ENCODE results near the gene THSD8. TPM values are rescaled to one million over a fixed set of nuclear protein-coding genes. Genes with fewer than 3 reads are reported as not detected.
"Not testable (repeated sequence)": the region's sequence is repeated elsewhere in the genome, so short reads cannot be mapped to it uniquely, and the experiment has no call there.

Gene THSD8
- total RNA-seq, 1 experiment from 2014 or later: 14.5 TPM

DNA sequence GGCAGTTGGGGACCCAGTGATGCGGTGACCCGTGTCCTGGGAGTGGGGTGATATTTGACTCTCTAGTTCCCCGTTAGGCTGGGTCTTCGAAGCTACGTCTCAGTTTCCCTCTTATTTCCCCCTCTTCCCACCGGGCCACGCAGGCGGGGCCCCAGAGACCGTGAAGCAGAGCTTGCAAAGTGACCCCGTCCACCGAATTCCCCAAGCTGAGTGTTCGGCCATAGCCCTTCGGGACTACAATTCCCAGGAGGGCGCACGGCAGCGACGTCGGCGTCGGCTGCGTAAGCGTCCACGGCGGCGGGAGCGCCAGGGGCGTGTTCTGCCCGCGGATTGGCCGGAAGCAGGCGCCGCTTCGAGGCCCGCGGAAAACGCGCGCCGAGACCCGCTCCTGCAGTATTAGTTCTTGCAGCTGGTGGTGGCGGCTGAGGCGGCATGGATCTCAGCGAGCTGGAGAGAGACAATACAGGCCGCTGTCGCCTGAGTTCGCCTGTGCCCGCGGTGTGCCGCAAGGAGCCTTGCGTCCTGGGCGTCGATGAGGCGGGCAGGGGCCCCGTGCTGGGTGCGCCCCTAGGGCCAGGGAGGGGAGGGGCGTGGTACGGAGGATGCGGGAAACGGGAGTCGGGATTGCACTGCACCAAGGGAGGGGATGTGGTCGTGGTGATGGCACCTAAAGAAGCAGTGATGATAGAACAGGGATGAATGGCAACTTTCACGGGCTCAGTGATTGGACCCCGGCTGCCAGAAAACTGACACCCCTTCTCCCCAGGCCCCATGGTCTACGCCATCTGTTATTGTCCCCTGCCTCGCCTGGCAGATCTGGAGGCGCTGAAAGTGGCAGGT is 4.6 kb downstream of the THSD8 start, which contains the start of gene RNASEH2A:
RNASEH2A (plus strand) TSS at position 343 of the 840 bp plus-strand sequence; CDS start at position 433, 90 bp downstream.
- TF ChIP-seq, protein P1, sequence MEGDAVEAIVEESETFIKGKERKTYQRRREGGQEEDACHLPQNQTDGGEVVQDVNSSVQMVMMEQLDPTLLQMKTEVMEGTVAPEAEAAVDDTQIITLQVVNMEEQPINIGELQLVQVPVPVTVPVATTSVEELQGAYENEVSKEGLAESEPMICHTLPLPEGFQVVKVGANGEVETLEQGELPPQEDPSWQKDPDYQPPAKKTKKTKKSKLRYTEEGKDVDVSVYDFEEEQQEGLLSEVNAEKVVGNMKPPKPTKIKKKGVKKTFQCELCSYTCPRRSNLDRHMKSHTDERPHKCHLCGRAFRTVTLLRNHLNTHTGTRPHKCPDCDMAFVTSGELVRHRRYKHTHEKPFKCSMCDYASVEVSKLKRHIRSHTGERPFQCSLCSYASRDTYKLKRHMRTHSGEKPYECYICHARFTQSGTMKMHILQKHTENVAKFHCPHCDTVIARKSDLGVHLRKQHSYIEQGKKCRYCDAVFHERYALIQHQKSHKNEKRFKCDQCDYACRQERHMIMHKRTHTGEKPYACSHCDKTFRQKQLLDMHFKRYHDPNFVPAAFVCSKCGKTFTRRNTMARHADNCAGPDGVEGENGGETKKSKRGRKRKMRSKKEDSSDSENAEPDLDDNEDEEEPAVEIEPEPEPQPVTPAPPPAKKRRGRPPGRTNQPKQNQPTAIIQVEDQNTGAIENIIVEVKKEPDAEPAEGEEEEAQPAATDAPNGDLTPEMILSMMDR (IDR thresholded peaks at IDR 0.05; ENCODE audit: unreplicated experiment): no peak
- Mint-ChIP-seq H3K36me3 (ENCODE audit: insufficient read depth, unreplicated experiment) (peaks cover 6% of the 10 kb centered on the region), H3K9me3 (ENCODE audit: unreplicated experiment) (no peaks in the 10 kb centered on the region), H3K27ac (ENCODE audit: low read depth, unreplicated experiment) (peak within 1 kb of the TSS; percentile 83), H3K4me1 (ENCODE audit: insufficient read depth, unreplicated experiment) (peaks cover 15% of the 10 kb centered on the region), H3K4me3 (ENCODE audit: unreplicated experiment) (peak within 1 kb of the TSS; percentile 94), H3K27me3 (ENCODE audit: insufficient read depth, unreplicated experiment) (no peaks in the 10 kb centered on the region)
- ChIA-PET POLR2A (interaction anchor here (0.6 to 1.7 kb wide), 12 partner anchors 10 to 1480 kb away, joined by 3 to 10 read pairs (median 5); partner anchors contain the start of genes DNASE2, GCDH, JUNB and ZNF490), CTCF (interaction anchor here (0.9 to 1.8 kb wide), 3 partner anchors 10 to 46 kb away, joined by 4 to 7 read pairs (median 4); no protein-coding TSS in a partner anchor)
- TSS peak; percentile 57 for BruUV-seq (replicated peaks)
- intact Hi-C loops (cut with micrococcal nuclease): no loop called here
- peak; percentile 89 for DNase-seq (ENCODE audit: unreplicated experiment)

DNA sequence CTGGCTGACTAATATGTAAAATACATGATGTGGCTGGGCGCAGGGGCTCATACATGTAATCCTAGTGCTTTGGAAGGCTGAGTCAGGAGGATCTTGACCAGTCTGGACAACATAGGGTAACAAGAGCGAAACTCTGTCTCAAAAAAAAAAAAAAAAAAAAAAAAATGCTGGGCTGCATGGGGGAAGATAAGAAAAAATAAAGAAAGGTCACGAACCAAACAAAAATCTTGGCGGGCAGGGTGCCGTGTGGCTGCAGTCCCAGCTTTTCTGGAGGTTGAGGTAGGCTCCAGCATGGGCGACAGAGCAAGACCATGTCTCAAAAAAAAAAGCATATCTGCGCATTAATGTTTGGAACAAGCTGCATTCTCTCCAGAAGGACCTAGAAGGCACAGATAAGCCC is 13.2 kb downstream of the THSD8 start:
- Mint-ChIP-seq H3K27ac (ENCODE audit: low read depth, unreplicated experiment) (no peak overlapping the region), H3K4me3 (ENCODE audit: unreplicated experiment) (no peak overlapping the region), H3K36me3 (ENCODE audit: insufficient read depth, unreplicated experiment) (peaks cover 26% of the 10 kb centered on the region), H3K4me1 (ENCODE audit: insufficient read depth, unreplicated experiment) (no peaks in the 10 kb centered on the region), H3K27me3 (ENCODE audit: insufficient read depth, unreplicated experiment) (no peaks in the 10 kb centered on the region), H3K9me3 (ENCODE audit: unreplicated experiment) (no peaks in the 10 kb centered on the region)
- ChIA-PET POLR2A (no interaction called here), CTCF (interaction anchor here (1.0 to 1.7 kb wide), 3 partner anchors 24 to 49 kb away, joined by 5 to 6 read pairs (median 6); no protein-coding TSS in a partner anchor)
- TF ChIP-seq, protein P1 (IDR thresholded peaks at IDR 0.05; ENCODE audit: unreplicated experiment): no peak
- no TSS peak for BruUV-seq (replicated peaks)
- no peak for DNase-seq (ENCODE audit: unreplicated experiment)
- intact Hi-C loops (cut with micrococcal nuclease): no loop called here

DNA sequence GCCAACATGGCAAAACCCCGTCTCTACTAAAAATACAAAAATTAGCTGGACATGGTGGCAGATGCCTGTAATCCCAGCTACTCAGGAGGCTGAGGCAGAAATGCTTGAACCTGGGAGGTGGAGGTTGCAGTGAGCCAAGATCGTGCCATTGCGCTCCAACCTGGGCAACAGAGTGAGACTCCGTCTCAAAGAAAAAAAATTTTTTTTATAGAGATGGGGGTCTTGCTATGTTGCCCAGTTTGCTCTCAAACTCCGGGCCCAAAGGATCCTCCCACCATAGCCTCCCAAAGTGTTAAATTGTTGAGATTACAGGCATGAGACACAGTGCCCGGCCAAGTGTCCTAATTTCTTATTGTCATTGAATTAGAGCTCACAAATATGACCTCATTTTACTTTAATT is 15.3 kb downstream of the THSD8 start:
- H3K36me3 Mint-ChIP-seq (ENCODE audit: insufficient read depth, unreplicated experiment): peaks cover 26% of the 10 kb centered on the region
- H3K9me3 Mint-ChIP-seq (ENCODE audit: unreplicated experiment); H3K27ac Mint-ChIP-seq (ENCODE audit: low read depth, unreplicated experiment); BruUV-seq (replicated peaks); H3K27me3 Mint-ChIP-seq (ENCODE audit: insufficient read depth, unreplicated experiment); DNase-seq (ENCODE audit: unreplicated experiment); intact Hi-C loops (cut with micrococcal nuclease); H3K4me3 Mint-ChIP-seq (ENCODE audit: unreplicated experiment); H3K4me1 Mint-ChIP-seq (ENCODE audit: insufficient read depth, unreplicated experiment): not testable (repeated sequence)
- CTCF ChIA-PET: interaction anchor here (0.6 to 1.8 kb wide), 4 partner anchors 30 to 64 kb away, joined by 3 to 6 read pairs (median 4); no protein-coding TSS in a partner anchor
- POLR2A ChIA-PET: interaction anchor here (0.6 kb wide), 3 partner anchors 14 to 34 kb away, joined by 3 read pairs; partner anchors contain the start of gene JUNB

DNA sequence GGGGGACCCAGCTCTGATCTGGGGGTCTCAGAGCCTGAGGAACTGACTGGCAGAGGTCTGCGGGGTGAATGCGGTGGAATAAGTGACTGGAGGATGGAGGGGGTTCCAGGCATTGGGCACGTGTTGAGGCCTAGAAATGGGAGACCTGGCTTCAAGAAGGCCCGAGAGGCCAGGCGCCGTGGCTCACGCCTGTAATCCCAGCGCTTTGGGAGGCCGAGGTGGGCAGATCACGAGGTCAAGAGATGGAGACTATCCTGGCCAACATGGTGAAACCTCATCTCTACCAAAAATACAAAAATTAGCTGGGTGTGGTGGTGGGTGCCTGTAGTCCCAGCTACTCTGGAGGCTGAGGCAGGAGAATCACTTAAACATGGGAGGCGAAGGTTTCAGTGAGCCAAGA is 15.9 kb downstream of the THSD8 start:
- H3K27ac Mint-ChIP-seq (ENCODE audit: low read depth, unreplicated experiment): not testable (repeated sequence)

DNA sequence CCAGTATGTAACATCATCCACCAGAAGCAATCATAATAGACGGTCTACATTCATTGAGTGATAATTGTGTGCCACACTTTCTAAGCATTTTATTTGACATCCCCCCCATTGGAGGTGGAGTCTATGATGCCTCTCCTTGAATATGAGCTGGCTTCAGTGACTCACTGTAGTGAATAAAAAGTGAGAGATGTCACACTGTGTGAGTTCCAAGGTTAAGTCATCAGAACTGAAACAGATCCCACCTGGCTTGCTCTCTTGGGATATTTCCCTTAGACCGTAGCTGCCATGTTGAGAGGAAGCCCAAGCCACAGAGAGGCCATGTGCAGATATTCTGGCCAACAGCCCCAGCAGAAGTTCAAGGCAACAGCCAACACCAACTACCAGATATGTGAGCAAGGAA is 19.9 kb downstream of the THSD8 start:
- CTCF ChIA-PET: interaction anchor here (0.6 to 0.7 kb wide), 2 partner anchors 10 to 88 kb away, joined by 3 to 4 read pairs; no protein-coding TSS in a partner anchor
- no peaks in the 10 kb centered on the region for H3K4me1 Mint-ChIP-seq (ENCODE audit: insufficient read depth, unreplicated experiment)
- H3K9me3 Mint-ChIP-seq (ENCODE audit: unreplicated experiment): peaks cover 8% of the 10 kb centered on the region

More for the DNA sequence above, 15.9 kb downstream of the THSD8 start:
- H3K4me1 Mint-ChIP-seq (ENCODE audit: insufficient read depth, unreplicated experiment); H3K4me3 Mint-ChIP-seq (ENCODE audit: unreplicated experiment); DNase-seq (ENCODE audit: unreplicated experiment); H3K27me3 Mint-ChIP-seq (ENCODE audit: insufficient read depth, unreplicated experiment); POLR2A ChIA-PET; intact Hi-C loops (cut with micrococcal nuclease); BruUV-seq (replicated peaks); H3K9me3 Mint-ChIP-seq (ENCODE audit: unreplicated experiment): not testable (repeated sequence)
- CTCF ChIA-PET: interaction anchor here (0.6 to 0.9 kb wide), 2 partner anchors 41 to 321 kb away, joined by 3 to 6 read pairs; no protein-coding TSS in a partner anchor
- peaks cover 24% of the 10 kb centered on the region for H3K36me3 Mint-ChIP-seq (ENCODE audit: insufficient read depth, unreplicated experiment)

More for the DNA sequence above, 19.9 kb downstream of the THSD8 start:
- Mint-ChIP-seq H3K27me3 (ENCODE audit: insufficient read depth, unreplicated experiment) (no peaks in the 10 kb centered on the region), H3K36me3 (ENCODE audit: insufficient read depth, unreplicated experiment) (no peaks in the 10 kb centered on the region), H3K4me3 (ENCODE audit: unreplicated experiment) (no peak overlapping the region), H3K27ac (ENCODE audit: low read depth, unreplicated experiment) (no peak overlapping the region)
- BruUV-seq (replicated peaks): no TSS peak
- TF ChIP-seq, protein P1 (IDR thresholded peaks at IDR 0.05; ENCODE audit: unreplicated experiment): no peak
- intact Hi-C loops (cut with micrococcal nuclease): no loop called here
- POLR2A ChIA-PET: no interaction called here
- DNase-seq (ENCODE audit: unreplicated experiment): no peak
